VCaP (cell line): ENCODE data around the gene DTWD1.
"Not testable (repeated sequence)": the region's sequence is repeated elsewhere in the genome, so short reads cannot be mapped to it uniquely, and the experiment has no call there.

Source experiments
- H3K27ac ChIP-seq: fragments of 450-650 bp; 2 replicates; pipeline ENCODE4 v1.5.1; 2017
- CTCF ChIP-seq: fragments of 450-650 bp; conservative IDR thresholded peaks from 2 replicates; pipeline ENCODE4 v1.5.1; 2017; ENCODE audit warnings: mild to moderate bottlenecking, moderate library complexity

DTWD1 gene

GRCh38 chr15:49693498-49693897 lies 72.7 kb downstream of the DTWD1 start:
- no peak overlapping the region for H3K27ac ChIP-seq
- TF ChIP-seq CTCF: no peak

- TF ChIP-seq CTCF: no peak
- no peak overlapping the region for H3K27ac ChIP-seq
These were observed 75.6 kb downstream of the DTWD1 start for GRCh38 chr15:49696433-49696832.

- TF ChIP-seq CTCF: no peak
- no peak overlapping the region for H3K27ac ChIP-seq
These were observed 76.3 kb downstream of the DTWD1 start for GRCh38 chr15:49697121-49697520.

GRCh38 chr15:49702982-49703381 lies 82.1 kb downstream of the DTWD1 start:
- not testable (repeated sequence) for H3K27ac ChIP-seq
